Measurements from ENCODE around the gene FZR1.
"Not testable (repeated sequence)": the region's sequence is repeated elsewhere in the genome, so short reads cannot be mapped to it uniquely, and the experiment has no call there.

The FZR1 gene

DNA sequence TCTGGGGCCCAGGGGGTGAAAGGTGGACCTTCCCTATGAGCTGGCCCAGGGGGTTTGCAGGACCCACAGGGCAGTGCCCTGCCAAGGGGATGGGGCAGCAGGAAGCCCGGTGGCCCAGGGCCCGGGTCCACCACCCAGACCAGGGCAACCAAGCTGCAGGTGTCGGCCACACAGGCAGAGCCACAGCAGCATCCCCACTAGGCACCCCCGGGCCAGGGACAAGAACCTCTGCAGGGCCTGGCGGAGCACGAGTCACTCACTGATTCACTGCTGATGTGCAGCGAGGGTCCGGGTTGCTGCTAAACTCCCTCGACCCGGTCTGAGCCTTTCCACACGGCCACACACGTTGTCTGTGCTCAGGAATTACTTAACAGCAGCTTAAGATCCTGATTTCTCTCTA lies 8.8 kb downstream of the FZR1 start:
- DNase-seq (ENCODE audit: low spot score) = no peak

DNA sequence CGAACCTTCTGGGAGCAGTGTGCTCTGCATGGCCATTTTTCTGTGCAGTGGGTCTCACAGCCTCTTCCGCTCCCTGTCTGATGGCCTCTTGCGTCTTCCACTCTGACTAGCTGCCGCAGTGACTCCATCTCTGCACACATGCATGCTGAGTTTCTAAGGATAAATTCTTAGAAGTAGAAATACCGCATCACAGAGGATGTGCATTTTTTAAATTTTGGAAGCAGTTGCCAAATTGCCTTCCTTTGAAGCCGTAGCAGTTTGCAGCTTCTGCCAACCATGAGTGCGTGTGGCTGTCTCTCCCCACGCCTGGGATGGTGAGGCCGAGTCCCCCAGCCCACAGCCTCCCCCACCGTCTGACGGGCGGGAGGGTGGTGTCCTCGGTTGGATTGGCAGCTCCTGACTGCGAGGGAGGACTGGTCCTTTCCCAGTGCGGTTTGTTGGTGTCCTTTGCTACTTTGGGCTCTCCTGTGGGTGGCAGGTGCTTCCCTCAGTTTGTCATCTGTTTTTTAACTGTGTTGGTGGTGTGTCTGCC lies 9.8 kb downstream of the FZR1 start:
- no peak for DNase-seq (ENCODE audit: low spot score)

- DNase-seq (ENCODE audit: low spot score) = no peak
Observed at GRCh38 chr19:3516675-3517207, 10.6 kb downstream of the FZR1 start.

- no peak for DNase-seq (ENCODE audit: low spot score)
Observed at GRCh38 chr19:3517638-3518037, 11.5 kb downstream of the FZR1 start.

DNA sequence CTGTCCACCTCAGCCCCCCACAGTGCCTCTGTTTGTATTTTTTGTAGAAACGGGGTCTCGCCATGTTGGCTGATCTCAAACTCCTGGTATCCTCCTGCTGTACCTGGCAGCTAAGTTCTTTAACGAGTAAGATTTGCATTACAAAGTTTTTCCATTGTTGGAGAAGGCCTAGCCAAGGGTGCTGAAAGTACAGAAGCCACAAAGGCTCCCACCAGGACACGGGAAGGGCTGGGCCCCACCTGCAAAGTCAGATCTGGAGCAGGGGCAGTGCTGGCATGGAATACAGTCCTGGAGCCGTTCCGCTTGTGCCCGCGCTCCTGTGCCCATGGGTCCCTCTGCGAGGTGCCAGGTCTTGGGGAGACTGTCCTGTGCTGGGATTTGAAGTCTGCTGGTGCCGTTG lies 12.1 kb downstream of the FZR1 start:
- no peak for DNase-seq (ENCODE audit: low spot score)

- no peak for DNase-seq (ENCODE audit: low spot score)
Observed at GRCh38 chr19:3518659-3519058, 12.5 kb downstream of the FZR1 start.

GRCh38 chr19:3519126-3519525 lies 13.0 kb downstream of the FZR1 start:
- DNase-seq (ENCODE audit: low spot score) = no peak

GRCh38 chr19:3520166-3521103 lies 14.3 kb downstream of the FZR1 start:
- DNase-seq (ENCODE audit: low spot score) = no peak

- DNase-seq (ENCODE audit: low spot score) = no peak
Observed at GRCh38 chr19:3521104-3521445, 15.0 kb downstream of the FZR1 start.

DNA sequence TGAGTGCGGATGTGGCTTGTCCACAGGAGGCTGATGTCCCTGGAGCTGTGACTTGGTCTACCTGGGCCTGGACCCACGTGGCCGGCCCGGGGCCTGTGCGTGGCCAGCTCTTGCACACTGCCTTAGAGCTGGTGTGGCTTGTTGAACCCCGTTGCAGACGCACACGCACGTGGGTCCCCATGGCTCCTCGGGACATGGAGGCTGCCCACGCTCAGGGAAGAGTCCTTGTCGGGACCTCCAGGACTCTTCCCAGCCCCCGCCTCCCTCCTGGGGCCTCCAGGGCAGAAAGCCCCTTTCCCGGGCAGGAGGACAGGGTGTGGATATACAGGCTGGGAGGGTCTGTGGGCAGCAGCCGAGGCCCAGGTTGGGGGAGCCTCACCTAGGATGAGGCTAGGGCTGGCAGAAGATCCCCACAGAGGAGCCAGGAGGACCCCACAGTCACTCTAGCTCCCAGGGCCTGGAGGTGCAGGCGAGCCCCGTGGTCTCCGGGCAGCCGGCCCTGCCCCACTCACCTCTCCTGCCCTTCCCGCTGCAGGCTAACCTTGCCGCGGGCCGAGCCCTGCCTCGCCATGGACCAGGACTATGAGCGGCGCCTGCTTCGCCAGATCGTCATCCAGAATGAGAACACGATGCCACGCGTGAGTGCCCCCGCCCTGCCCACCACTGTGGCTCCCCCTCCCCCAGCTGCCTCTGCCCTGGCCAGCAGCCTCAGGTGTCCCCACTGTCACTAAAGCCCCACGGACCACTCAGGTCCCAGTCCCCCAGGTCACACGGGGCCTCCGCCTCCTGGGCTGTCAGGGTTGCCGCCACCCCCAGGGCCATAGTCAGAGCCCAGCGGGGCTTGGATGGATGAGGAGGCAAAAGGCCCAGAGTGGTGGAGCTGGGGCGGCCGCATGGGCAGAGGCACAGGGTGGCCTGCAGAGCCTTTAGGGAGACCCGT lies 16.6 kb downstream of the FZR1 start:
- DNase-seq (ENCODE audit: low spot score) = no peak

DNA sequence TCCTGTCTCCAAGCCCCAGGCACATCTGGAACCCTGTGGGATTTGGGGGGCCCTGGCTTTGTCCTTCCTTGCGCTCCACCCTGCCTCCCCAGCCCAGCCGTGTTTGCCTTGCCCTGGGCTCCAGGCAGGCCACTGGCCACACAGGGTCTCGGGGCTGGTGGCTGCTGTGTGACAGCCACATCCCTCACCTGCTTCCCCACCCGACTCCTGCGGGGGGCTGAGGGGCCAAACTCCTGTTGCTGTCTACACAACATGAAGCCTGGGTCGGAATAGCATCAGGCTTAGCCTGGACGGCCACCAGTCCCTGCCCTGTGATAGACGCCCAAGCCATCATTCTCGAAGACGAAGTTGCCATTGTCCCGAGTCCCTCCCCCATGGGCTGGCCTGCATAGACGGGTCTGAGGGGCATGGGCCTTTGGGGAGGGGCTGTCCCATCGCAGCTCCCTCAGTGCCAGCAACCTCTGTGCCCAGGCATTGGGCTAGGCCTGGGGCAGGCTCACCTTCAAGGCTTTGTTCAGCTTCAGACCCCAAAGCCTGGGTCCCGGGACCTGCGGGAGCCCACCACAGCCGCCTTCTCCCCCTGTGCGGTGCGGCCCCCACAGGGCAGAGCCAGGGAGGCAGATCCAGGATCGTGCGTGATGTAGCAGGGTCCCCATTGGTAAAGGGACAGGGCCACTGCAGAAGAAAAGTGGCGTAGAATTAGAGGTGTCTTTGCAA lies 17.4 kb downstream of the FZR1 start:
- no peak for DNase-seq (ENCODE audit: low spot score)

DNA sequence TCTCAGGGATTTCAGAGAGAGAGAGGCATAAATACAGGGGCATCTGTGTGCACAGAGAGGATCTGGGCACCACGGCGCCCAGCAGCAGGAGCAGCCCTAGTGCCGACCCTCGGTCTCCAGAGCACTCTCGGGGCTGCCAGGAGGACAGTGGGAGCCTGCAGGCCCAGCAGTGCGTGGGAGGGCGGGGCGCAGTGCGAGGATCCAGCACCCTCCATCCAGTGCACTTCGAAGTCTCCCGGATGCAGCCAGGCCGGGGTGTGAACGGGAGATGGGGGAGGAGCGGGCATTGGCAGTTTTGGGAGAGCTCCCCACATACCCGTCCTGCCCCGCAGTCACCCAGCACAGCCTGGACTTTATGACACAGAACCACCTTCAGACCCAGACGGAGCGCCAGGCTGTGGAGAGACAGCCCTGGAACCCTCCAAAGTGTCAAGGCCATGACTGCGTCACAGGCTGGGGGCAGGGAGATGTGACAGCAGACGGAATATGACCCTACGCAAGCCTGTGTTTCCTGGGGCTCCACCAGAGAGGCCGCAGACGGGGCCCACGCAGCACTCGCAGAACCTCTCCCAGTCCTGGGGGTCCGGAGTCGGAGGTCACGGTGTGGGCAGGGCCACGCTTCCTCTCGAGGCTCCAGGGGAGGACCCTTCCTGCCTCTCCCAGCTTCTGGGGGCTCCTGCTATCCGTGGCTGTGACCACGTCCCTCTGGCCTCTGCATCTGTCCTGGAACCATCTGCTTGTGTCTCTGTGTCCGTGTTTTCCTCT lies 18.1 kb downstream of the FZR1 start:
- no peak for DNase-seq (ENCODE audit: low spot score)

GRCh38 chr19:3524904-3525451 lies 18.9 kb downstream of the FZR1 start:
- DNase-seq (ENCODE audit: low spot score) = no peak

- DNase-seq (ENCODE audit: low spot score) = no peak
Observed at GRCh38 chr19:3526507-3527237, 20.6 kb downstream of the FZR1 start.

DNA sequence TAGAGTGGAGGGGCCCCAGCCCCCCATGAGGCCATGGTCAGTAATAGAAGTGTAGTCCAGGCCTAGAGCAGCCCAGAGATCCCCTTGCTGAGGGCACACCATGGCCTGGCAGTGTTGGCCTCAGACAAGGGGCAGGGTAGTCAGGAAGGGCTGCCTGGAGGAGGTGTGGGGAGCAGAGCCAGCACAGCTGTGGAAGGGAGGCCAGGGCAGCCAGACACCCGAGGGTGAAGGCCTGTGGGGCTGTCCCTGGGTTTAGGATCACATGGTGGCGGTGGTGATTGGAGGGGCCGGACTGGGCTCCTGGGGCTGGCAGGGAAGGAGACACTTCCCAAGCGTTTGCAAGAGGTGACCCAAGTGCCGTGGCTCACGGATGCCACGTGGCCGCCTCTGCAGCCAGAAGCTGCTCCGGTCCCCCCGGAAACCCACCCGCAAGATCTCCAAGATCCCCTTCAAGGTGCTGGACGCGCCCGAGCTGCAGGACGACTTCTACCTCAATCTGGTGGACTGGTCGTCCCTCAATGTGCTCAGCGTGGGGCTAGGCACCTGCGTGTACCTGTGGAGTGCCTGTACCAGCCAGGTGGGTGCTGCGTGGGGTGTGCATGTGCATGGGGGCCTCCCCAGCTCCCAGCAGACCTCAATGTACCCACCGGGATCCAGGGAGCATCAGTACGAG lies 21.3 kb downstream of the FZR1 start:
- DNase-seq (ENCODE audit: low spot score) = no peak

DNA sequence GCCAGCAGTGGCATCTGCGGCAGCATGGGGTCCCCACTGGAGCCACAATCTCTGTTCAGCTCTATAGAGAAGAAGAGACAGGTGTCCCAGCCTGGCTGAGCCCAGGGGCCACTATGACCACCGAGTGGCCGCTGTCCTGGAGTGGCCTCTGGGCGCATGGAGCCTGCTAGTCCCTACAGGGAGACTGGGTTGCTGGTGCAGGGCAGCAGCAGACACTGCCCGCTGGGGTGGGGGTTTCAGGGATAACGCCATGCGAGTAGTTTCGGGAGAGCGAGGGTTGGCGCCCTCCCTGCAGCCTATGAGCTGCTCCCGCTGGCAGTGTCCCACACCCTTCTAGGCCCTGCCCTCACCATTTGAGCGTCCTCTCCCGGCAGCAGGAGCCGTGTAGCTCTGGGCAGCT lies 22.0 kb downstream of the FZR1 start:
- no peak for DNase-seq (ENCODE audit: low spot score)

- no peak for DNase-seq (ENCODE audit: low spot score)
Observed at GRCh38 chr19:3528539-3529211, 22.6 kb downstream of the FZR1 start.

GRCh38 chr19:3529299-3529698 lies 23.2 kb downstream of the FZR1 start:
- not testable (repeated sequence) for DNase-seq (ENCODE audit: low spot score)

GRCh38 chr19:3530389-3530788 lies 24.3 kb downstream of the FZR1 start:
- no peak for DNase-seq (ENCODE audit: low spot score)
